RWPE2 (cell line): ENCODE data around the gene GOLT1B.

Source experiments
- ATAC-seq: fragments of 200-7000 bp; cut with Tn5 transposase; 3 replicates; pipeline ENCODE4 v1.9.1; 2021; ENCODE audit warnings: low read depth
- DNase-seq: peaks from one replicate; pipeline ENCODE4 v3.0.0-alpha.2; 2020; ENCODE audit warnings: low spot score
- H3K27ac ChIP-seq: fragments of 450-650 bp; 2 replicates; pipeline ENCODE4 v1.5.1; 2017; ENCODE audit warnings: mild to moderate bottlenecking; ENCODE audit not compliant: poor library complexity, severe bottlenecking
- H3K27me3 ChIP-seq: fragments of 250-450 bp; sonication (Bioruptor Pico); 2 replicates; pipeline ENCODE4 v1.5.1; 2021; ENCODE audit warnings: mild to moderate bottlenecking, moderate library complexity; ENCODE audit not compliant: insufficient read depth, poor library complexity, severe bottlenecking
- H3K36me3 ChIP-seq: fragments of 250-450 bp; sonication (Bioruptor Pico); 2 replicates; pipeline ENCODE4 v1.5.1; 2020; ENCODE audit warnings: low read depth, mild to moderate bottlenecking, moderate library complexity
- H3K4me1 ChIP-seq: fragments of 250-450 bp; sonication (Bioruptor Pico); 2 replicates; pipeline ENCODE4 v1.5.1; 2021; ENCODE audit warnings: mild to moderate bottlenecking, moderate library complexity; ENCODE audit not compliant: insufficient read depth, poor library complexity, severe bottlenecking
- H3K4me3 ChIP-seq: fragments of 250-450 bp; sonication (Bioruptor Pico); 2 replicates; pipeline ENCODE4 v1.5.1; 2021; ENCODE audit warnings: mild to moderate bottlenecking, moderate library complexity; ENCODE audit not compliant: severe bottlenecking
- H3K9me3 ChIP-seq: fragments of 250-450 bp; sonication (Bioruptor Pico); 2 replicates; pipeline ENCODE4 v1.5.1; 2021; ENCODE audit warnings: mild to moderate bottlenecking, moderate library complexity; ENCODE audit not compliant: severe bottlenecking
- TF ChIP-seq, protein P1 (sequence below): fragments of 450-650 bp; IDR thresholded peaks from one replicate; pipeline ENCODE4 v1.5.1; 2017; ENCODE audit warnings: mild to moderate bottlenecking, moderate library complexity; ENCODE audit not compliant: poor library complexity, severe bottlenecking

The GOLT1B gene

DNA sequence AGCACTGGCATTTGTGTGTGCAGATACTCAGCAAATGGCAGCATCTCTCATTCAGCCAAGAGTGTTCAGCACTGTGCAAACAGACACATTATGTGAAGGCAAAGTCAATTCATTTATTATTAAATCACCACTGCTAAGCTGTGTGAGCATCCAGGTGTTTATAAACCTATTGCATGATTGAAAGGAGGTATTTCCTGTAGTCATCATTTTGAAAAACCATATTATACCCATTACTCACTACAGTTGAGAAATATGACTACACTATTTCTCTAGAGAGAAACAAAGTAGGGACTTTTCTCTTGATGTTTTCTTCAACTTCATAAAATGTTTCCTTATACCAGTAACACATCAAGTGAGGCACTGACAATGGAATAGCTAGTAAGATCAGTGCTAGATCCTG is 38.2 kb downstream of the GOLT1B start:
- Histone ChIP-seq H3K4me3 (no peak overlapping the region), H3K4me1 (no peaks in the 10 kb centered on the region), H3K9me3 (no peaks in the 10 kb centered on the region), H3K27me3 (no peaks in the 10 kb centered on the region), H3K36me3 (no peaks in the 10 kb centered on the region), H3K27ac (no peak overlapping the region)
- TF ChIP-seq, protein P1, sequence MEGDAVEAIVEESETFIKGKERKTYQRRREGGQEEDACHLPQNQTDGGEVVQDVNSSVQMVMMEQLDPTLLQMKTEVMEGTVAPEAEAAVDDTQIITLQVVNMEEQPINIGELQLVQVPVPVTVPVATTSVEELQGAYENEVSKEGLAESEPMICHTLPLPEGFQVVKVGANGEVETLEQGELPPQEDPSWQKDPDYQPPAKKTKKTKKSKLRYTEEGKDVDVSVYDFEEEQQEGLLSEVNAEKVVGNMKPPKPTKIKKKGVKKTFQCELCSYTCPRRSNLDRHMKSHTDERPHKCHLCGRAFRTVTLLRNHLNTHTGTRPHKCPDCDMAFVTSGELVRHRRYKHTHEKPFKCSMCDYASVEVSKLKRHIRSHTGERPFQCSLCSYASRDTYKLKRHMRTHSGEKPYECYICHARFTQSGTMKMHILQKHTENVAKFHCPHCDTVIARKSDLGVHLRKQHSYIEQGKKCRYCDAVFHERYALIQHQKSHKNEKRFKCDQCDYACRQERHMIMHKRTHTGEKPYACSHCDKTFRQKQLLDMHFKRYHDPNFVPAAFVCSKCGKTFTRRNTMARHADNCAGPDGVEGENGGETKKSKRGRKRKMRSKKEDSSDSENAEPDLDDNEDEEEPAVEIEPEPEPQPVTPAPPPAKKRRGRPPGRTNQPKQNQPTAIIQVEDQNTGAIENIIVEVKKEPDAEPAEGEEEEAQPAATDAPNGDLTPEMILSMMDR, result no peak
- ATAC-seq (no peak), DNase-seq (no peak)

DNA sequence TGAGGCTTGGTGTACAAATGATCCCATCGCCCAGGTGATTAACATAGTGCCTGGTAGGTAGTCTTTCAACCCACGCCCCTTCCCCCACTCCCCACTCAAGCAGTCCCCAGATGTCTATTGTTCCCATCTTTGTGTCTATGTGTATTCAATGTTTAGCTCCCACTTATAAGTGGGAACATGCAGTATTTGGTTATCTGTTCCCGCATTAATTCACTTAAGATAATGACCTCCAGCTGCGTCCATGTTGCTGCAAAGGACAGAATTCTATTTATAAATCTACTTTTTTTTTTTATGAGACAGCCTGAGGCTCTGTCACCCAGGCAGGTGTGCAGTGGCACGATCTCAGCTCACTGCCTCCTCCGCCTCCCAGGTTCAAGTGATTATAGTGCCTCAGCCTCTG is 40.2 kb downstream of the GOLT1B start:
- no peaks in the 10 kb centered on the region for H3K36me3 ChIP-seq
- no peaks in the 10 kb centered on the region for H3K4me1 ChIP-seq
- ATAC-seq (no peak), DNase-seq (no peak)
- TF ChIP-seq, protein P1, result no peak
- H3K27ac ChIP-seq, result no peak overlapping the region
- no peaks in the 10 kb centered on the region for H3K9me3 ChIP-seq
- no peak overlapping the region for H3K4me3 ChIP-seq
- H3K27me3 ChIP-seq, result no peaks in the 10 kb centered on the region

GRCh38 chr12:21542403-21542802 is 40.8 kb downstream of the GOLT1B start:
- no peak for ATAC-seq
- H3K4me1 ChIP-seq, result no peaks in the 10 kb centered on the region

GRCh38 chr12:21543151-21543550 is 41.6 kb downstream of the GOLT1B start:
- Histone ChIP-seq H3K36me3 (no peaks in the 10 kb centered on the region), H3K27me3 (no peaks in the 10 kb centered on the region), H3K27ac (no peak overlapping the region), H3K4me3 (no peak overlapping the region), H3K9me3 (no peaks in the 10 kb centered on the region), H3K4me1 (no peaks in the 10 kb centered on the region)
- TF ChIP-seq, protein P1, result no peak
- DNase-seq, result no peak
- ATAC-seq, result no peak

More at GRCh38 chr12:21542403-21542802, 40.8 kb downstream of the GOLT1B start:
- H3K27ac ChIP-seq, result no peak overlapping the region
- H3K4me3 ChIP-seq, result no peak overlapping the region
- no peaks in the 10 kb centered on the region for H3K36me3 ChIP-seq
- no peak for DNase-seq
- no peaks in the 10 kb centered on the region for H3K27me3 ChIP-seq
- H3K9me3 ChIP-seq, result no peaks in the 10 kb centered on the region
- TF ChIP-seq, protein P1, result no peak

- Histone ChIP-seq H3K4me1 (no peaks in the 10 kb centered on the region), H3K4me3 (no peak overlapping the region), H3K36me3 (no peaks in the 10 kb centered on the region), H3K27me3 (no peaks in the 10 kb centered on the region), H3K9me3 (no peaks in the 10 kb centered on the region), H3K27ac (no peak overlapping the region)
- TF ChIP-seq, protein P1, result no peak
- no peak for ATAC-seq
- DNase-seq, result no peak
Measured at GRCh38 chr12:21545557-21545956, 44.0 kb downstream of the GOLT1B start.
